Measurements from ENCODE around the gene CDC42.

The CDC42 gene

GRCh38 chr1:22111620-22112019 is 59.1 kb downstream of the CDC42 start:
- DNase-seq, result no peak

GRCh38 chr1:22112554-22112953 is 60.0 kb downstream of the CDC42 start:
- DNase-seq, result no peak

GRCh38 chr1:22114083-22115012 is 61.8 kb downstream of the CDC42 start:
- no peak for DNase-seq

DNA sequence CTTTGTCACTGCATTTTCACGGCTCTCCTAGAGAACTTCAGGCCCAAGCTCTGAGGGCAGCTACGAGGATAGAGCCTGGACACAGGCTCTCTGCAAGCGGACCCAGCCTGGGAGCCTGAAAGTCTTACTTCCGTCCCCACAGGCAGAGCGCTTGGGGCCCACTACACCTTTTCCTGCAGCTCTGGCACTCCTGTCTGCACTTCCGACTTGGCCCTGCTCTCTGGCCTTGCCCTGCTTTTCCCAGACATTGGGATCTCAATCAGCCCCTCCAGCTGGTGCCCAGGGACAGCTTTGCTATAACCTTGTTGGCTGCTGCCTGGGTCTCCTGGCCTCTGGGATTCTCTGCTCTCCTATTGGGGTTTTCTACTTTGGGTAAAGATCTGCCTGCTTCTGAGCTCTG is 62.8 kb downstream of the CDC42 start:
- DNase-seq, result no peak

DNA sequence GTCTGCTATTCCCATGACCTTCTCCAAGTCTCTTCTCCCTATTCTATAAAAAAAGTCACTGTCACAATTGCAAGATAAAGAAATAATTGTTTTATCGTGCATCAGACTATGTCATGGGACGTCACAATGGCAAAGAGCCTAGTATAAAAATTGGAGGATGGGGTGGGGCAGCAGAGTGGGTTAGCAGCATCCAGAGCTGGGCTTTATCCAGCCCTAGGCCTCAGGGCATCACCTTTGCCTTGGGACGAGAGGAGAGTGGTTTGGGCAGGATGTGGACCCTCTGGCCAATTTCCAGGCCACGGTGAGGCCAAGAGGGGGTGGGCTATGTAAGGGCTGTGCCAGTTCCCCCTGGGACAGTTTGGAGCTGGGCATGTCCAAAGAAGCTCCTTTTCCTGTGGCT is 64.7 kb downstream of the CDC42 start:
- no peak for DNase-seq

GRCh38 chr1:22117851-22118250 is 65.3 kb downstream of the CDC42 start:
- DNase-seq, result no peak

DNA sequence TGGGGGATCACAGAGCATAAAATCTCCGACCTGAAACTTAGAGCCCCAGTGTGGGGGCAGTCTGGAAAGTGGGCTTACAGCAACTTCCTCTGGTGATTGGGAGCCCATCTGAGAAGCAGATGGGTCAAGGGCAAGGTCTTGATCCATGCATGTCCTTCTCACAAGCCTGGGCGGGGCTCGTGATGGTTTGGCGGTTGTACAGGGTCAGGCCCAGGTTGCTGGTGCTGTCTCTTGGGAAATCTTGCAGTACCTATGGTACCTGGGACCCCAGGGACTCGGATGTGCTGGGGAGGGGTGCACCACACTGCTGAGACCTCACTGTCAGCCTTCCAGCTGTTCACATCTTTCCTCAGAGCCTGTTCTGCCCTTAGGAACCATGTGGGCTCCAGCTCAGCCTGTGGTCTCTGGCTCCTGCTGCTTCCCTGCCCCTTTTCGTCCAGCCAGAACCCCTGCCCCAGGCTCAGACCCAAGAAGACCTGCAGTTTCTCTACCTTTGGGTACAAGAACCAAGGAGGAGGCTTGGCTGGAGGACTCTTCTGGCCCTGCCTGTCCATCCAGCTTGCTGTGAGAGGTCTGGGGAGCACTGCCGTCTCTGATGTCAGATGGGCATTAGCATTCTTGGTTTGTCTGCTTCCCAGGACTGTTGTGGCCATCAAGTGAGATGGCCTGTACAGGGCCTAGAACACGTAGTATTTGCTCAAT is 65.9 kb downstream of the CDC42 start:
- no peak for DNase-seq

GRCh38 chr1:22119626-22120468 is 67.3 kb downstream of the CDC42 start:
- DNase-seq, result no peak

- no peak for DNase-seq
Observed at GRCh38 chr1:22120469-22120790, 67.9 kb downstream of the CDC42 start.

- no peak for DNase-seq
Observed at GRCh38 chr1:22121421-22121911, 69.0 kb downstream of the CDC42 start.

- DNase-seq, result no peak
Observed at GRCh38 chr1:22122273-22123070, 70.0 kb downstream of the CDC42 start.

DNA sequence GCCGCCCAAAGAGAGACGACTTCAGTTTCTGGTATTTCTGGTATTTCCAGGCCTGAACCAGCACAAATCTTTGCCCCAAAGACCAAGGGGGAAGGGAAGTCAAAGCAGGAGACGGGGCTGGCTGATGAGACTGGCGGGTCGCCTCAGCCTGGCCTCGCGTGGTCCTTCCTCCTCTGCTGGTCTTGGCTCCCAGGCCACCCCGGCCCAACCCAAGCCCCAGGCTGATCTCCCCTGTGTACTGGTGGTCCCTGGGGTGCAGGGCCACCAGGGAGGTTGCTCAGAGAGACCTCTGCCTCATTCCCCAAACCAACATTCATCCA is 70.5 kb downstream of the CDC42 start:
- no peak for DNase-seq

DNA sequence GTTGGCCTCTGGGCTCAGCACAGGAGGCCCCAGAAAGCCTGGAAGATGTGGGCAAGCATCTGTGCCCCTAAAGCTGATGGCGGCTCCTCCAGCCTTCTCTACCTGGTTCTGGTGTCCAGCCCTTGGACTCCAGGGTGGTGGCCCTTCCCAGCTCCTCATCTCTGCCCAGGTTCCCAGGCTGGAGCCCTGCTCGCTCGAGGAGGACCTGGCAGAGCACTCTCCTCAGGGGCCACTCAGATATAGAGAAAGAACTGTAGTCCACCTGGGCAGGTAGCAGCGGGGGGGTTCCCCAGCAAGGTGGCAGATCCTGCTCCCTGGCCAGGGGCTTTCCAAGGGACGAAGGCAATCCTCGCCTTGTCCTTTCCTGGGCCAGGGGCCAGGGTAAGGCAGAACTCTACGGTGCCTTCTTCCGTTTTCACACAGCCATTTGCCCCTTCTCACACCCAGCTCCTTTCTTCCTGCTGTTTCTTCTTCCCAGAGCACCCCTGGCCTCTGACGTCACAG is 71.4 kb downstream of the CDC42 start:
- no peak for DNase-seq

GRCh38 chr1:22124592-22125229 is 72.2 kb downstream of the CDC42 start:
- no peak for DNase-seq

GRCh38 chr1:22126531-22126930 is 74.0 kb downstream of the CDC42 start:
- DNase-seq, result no peak

DNA sequence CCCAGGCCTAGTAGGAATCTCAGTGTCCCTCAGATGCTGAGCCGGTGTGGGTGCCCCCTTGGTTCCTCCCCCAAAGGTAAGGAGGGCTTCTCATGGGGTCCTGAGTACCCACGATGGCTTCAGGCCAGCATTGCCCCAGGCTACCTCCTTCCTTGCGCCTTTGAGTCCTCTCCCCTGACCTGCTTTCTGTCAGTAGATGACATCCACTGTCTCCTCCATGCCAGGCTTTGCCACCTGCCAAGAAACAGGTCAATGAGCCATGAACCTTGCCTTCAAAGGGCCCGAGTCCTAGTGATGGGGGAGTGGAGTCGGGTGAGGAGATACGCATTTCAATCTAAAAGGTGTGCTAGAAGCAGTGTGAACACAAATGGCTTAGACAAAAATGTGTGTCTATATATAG is 74.7 kb downstream of the CDC42 start:
- DNase-seq, result no peak

DNA sequence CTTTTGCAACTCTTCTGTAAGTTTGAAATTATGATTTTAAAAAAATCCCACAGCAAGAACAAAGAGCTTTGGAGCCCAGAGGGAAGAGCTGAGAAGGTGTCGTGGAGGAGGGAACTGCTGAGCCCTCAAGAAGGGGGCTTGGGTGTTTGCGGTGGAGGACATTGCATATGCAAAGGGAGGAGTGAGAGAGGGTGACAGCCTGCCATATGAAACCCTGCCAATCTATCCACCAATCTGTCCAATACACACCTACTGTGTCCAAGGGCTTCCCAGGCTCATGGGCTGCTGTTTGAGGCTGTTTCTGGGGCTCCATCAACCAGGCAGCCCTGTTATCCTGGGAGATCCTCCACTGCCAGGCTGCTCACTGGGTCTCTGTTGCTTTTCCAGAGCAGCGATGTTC is 75.2 kb downstream of the CDC42 start:
- DNase-seq, result no peak

DNA sequence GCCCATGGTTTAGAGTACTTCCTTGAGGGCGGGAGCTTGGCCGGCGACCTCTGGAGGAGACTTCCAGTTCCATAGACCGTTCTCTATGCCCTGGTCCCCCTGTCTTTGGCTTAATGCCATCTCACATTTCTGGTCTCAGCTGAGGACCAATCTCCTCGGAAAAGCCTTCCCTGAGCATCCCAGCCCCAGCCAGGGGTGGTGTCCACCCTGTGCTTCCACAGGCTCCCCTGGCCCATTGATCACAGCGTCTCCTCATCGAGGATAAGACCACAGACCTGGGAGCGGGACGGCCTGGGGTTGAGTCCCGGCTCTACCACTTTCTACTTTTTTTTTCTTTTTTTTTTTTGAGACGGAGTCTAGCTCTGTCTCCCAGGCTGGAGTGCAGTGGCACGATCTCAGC is 75.9 kb downstream of the CDC42 start:
- DNase-seq, result no peak

GRCh38 chr1:22129501-22130117 is 77.1 kb downstream of the CDC42 start:
- DNase-seq, result no peak

DNA sequence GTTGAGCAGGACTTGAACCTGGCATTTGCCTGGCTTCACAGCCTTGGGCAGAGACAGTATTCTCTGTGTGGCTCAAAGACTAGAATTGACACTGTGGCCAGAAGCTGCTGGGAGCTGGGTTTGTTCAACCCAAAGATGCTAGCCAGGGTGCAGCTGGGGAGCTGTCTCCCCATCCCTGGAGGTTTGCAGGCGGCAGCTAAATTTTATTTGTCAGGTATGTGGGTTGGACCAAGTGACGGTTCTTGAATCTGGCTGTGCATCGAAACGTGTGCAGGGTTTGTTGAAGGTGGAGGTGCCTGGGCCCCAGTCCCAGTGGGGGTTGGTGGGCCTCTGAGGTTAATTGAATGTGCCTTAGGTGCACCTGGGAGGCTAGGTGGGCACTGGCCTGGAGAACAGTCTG is 78.6 kb downstream of the CDC42 start:
- no peak for DNase-seq

DNA sequence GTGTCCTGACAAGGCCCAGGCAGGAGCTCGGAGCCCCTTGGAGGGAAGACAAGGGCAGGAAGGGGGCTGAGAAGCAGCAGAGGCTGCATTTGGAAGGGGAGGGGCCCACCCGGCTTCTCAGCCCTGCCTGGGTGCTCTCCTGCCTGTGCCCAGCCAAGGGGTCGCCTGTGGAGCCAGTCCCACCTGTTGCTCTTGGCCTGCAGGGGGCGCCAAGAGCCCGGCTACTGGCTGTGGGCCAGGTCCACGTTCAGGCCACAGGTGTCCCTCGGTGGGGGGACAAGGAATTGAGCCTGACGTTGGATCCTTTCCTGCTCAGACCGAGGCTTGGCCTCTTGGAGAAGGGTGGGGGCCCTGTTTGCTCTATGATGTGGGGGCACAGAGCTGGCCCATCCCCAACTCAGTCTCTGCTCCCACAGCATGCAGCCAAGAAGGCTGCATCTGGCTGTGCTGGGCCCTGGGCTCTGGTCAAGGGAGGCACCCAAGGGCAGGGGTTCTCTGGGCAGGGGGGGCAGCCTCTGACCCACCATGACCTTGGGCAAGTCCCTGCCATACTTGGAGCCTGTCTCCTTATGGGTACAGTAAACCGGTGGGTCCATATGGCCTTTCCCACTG is 79.5 kb downstream of the CDC42 start:
- peak; percentile 60 for DNase-seq

All from stimulated activated CD4-positive, alpha-beta T cell treated with anti-CD3 and anti-CD28 coated beads, Interleukin-4, amount 100 ng/mL, for 1 hour (primary cell).